Activated T-cell treated with anti-CD3 and anti-CD28 coated beads, Interleukin-2, amount 50 U/mL, for 24 hours (primary cell): ENCODE measurements around the gene INPP5A.

Experiments
- DNase-seq: peaks from one replicate; pipeline ENCODE4 v3.0.0-alpha.2; 2020
- H3K27ac Mint-ChIP-seq: 2 replicates; pipeline ENCODE4 v1.8.0; 2020; ENCODE audit warnings: mild to moderate bottlenecking, mixed read lengths
- H3K27me3 Mint-ChIP-seq: 2 replicates; pipeline ENCODE4 v1.8.0; 2020; ENCODE audit warnings: mixed read lengths
- H3K36me3 Mint-ChIP-seq: 2 replicates; pipeline ENCODE4 v1.8.0; 2020; ENCODE audit warnings: low read depth, mixed read lengths
- H3K4me1 Mint-ChIP-seq: 2 replicates; pipeline ENCODE4 v1.8.0; 2020; ENCODE audit warnings: low read depth, mixed read lengths
- H3K4me3 Mint-ChIP-seq: 2 replicates; pipeline ENCODE4 v1.8.0; 2020; ENCODE audit warnings: mild to moderate bottlenecking, moderate library complexity, mixed read lengths
- H3K9me3 Mint-ChIP-seq: 2 replicates; pipeline ENCODE4 v1.8.0; 2020; ENCODE audit warnings: mixed read lengths

Gene INPP5A

DNA sequence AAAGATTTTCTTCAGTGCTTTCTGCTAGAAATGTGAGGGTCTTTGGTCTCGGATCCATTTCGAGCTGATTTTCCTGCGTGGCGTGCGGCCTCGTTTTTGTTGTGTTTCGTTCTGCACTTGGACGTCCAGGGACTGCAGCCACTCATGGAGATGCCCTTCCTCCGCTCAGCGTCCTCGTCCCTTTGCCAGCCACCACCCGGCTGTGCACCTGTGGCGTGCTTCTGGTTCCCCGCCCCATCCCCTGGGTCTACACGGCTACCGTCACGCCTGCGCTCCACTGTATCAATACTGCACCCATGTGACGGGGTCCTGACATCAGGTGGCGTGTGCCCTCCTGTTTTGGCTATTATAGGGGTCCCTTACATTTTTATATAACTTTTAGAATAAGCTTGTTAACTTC lies 291.1 kb downstream of the INPP5A start:
- Mint-ChIP-seq H3K4me1 (no peaks in the 10 kb centered on the region), H3K9me3 (no peaks in the 10 kb centered on the region), H3K4me3 (no peak overlapping the region), H3K27me3 (no peaks in the 10 kb centered on the region), H3K27ac (no peak overlapping the region), H3K36me3 (no peaks in the 10 kb centered on the region)
- DNase-seq, result no peak

GRCh38 chr10:132829403-132829802 lies 291.8 kb downstream of the INPP5A start:
- Mint-ChIP-seq H3K9me3 (no peaks in the 10 kb centered on the region), H3K27ac (no peak overlapping the region), H3K36me3 (no peaks in the 10 kb centered on the region), H3K4me1 (no peaks in the 10 kb centered on the region), H3K4me3 (no peak overlapping the region), H3K27me3 (peaks cover 2% of the 10 kb centered on the region)
- DNase-seq, result no peak

- Mint-ChIP-seq H3K4me3 (no peak overlapping the region), H3K36me3 (no peaks in the 10 kb centered on the region), H3K4me1 (no peaks in the 10 kb centered on the region), H3K9me3 (no peaks in the 10 kb centered on the region), H3K27me3 (peaks cover 9% of the 10 kb centered on the region), H3K27ac (no peak overlapping the region)
- DNase-seq, result no peak
These were observed 294.8 kb downstream of the INPP5A start for GRCh38 chr10:132832186-132832969.
